Neural cell (in vitro differentiated cells): ENCODE results near the gene UTP15. TPM values are rescaled to one million over a fixed set of nuclear protein-coding genes. Genes with fewer than 3 reads are reported as not detected.

ENCODE experiments used
- H2AFZ ChIP-seq: fragments of 200-600, 300-800 bp; sonication (generic), shearing (Covaris generic); 2 replicates; pipeline ENCODE4 v1.6.0; 2014; ENCODE audit warnings: low read depth, mild to moderate bottlenecking, antibody characterized with exemption, low read length, moderate library complexity
- H3F3A ChIP-seq: fragments of 200-600 bp; shearing (Covaris generic); 2 replicates; pipeline ENCODE4 v1.6.1; 2016; ENCODE audit warnings: mild to moderate bottlenecking, moderate library complexity, mixed read lengths, antibody characterized with exemption, low read length; ENCODE audit not compliant: insufficient read depth, poor library complexity, severe bottlenecking
- H3K27ac ChIP-seq: fragments of 200-600, 300-800 bp; sonication (generic), shearing (Covaris generic); 2 replicates; pipeline ENCODE4 v1.5.1; 2014; ENCODE audit warnings: mild to moderate bottlenecking, low read length, moderate library complexity
- H3K27me3 ChIP-seq: fragments of 300-800, 200-600 bp; sonication (generic), shearing (Covaris generic); 2 replicates; pipeline ENCODE4 v1.6.0; 2014; ENCODE audit warnings: mild to moderate bottlenecking, low read depth, low read length, moderate library complexity; ENCODE audit not compliant: insufficient read depth
- H3K36me3 ChIP-seq: fragments of 300-800, 200-600 bp; sonication (generic), shearing (Covaris generic); 2 replicates; pipeline ENCODE4 v1.5.1; 2014; ENCODE audit warnings: mild to moderate bottlenecking, antibody characterized with exemption, low read length, moderate library complexity; ENCODE audit not compliant: insufficient read depth
- H3K4me2 ChIP-seq: fragments of 300-800, 200-600 bp; sonication (generic), shearing (Covaris generic); 2 replicates; pipeline ENCODE4 v1.6.0; 2014; ENCODE audit warnings: mild to moderate bottlenecking, low read length
- H3K4me3 ChIP-seq: fragments of 300-800, 200-600 bp; sonication (generic), shearing (Covaris generic); 2 replicates; pipeline ENCODE4 v1.5.1; 2014; ENCODE audit warnings: mild to moderate bottlenecking, low read length, moderate library complexity
- H3K79me2 ChIP-seq: fragments of 200-600 bp; shearing (Covaris generic); replicated peaks from 2 replicates; pipeline ENCODE4 v1.6.0; 2014; ENCODE audit warnings: mild to moderate bottlenecking, low read length, moderate library complexity; ENCODE audit not compliant: insufficient read depth
- H3K9ac ChIP-seq: fragments of 300-800, 200-600 bp; sonication (generic), shearing (Covaris generic); 2 replicates; pipeline ENCODE4 v1.6.1; 2016; ENCODE audit warnings: mild to moderate bottlenecking, low read length, mixed read lengths
- H3K9me2 ChIP-seq: fragments of 200-600 bp; shearing (Covaris generic); 2 replicates; pipeline ENCODE4 v1.6.1; 2016; ENCODE audit warnings: mild to moderate bottlenecking, low read length, mixed read lengths; ENCODE audit not compliant: insufficient read depth
- H3K9me3 ChIP-seq: fragments of 200-600, 300-800 bp; sonication (generic), shearing (Covaris generic); 2 replicates; pipeline ENCODE4 v1.6.1; 2016; ENCODE audit warnings: mild to moderate bottlenecking, mixed run types, low read length, moderate library complexity, mixed read lengths
- H4K20me1 ChIP-seq: fragments of 200-600 bp; shearing (Covaris generic); 2 replicates; pipeline ENCODE4 v1.6.1; 2016; ENCODE audit warnings: mild to moderate bottlenecking, mixed run types; ENCODE audit not compliant: insufficient read depth
- EP300 ChIP-seq: fragments of 450-650 bp; conservative IDR thresholded peaks from 2 replicates; pipeline ENCODE4 v1.6.1; 2014; ENCODE audit warnings: antibody characterized with exemption, mild to moderate bottlenecking, moderate library complexity; ENCODE audit not compliant: poor library complexity, severe bottlenecking
- EZH2 ChIP-seq: fragments of 200-600, 300-800 bp; shearing (Covaris generic), sonication (generic); IDR thresholded peaks from 2 replicates; pipeline ENCODE4 v1.6.1; 2014; ENCODE audit warnings: antibody characterized with exemption, low read length, borderline replicate concordance, mild to moderate bottlenecking; ENCODE audit not compliant: insufficient read depth, poor library complexity, severe bottlenecking
- MXI1 ChIP-seq: fragments of 450-650 bp; conservative IDR thresholded peaks from 2 replicates; pipeline ENCODE4 v1.6.1; 2014; ENCODE audit warnings: antibody characterized with exemption, mild to moderate bottlenecking; ENCODE audit not compliant: poor library complexity, severe bottlenecking
- POLR2AphosphoS5 ChIP-seq: IDR thresholded peaks from 2 replicates; pipeline ENCODE4 v1.6.1; 2012
- RAD21 ChIP-seq: fragments of 450-650 bp; conservative IDR thresholded peaks from 2 replicates; pipeline ENCODE4 v1.6.1; 2014; ENCODE audit warnings: antibody characterized with exemption, mild to moderate bottlenecking, moderate library complexity
- SMC3 ChIP-seq: fragments of 450-650 bp; conservative IDR thresholded peaks from 2 replicates; pipeline ENCODE4 v1.6.1; 2014; ENCODE audit warnings: antibody characterized with exemption, mild to moderate bottlenecking, moderate library complexity; ENCODE audit not compliant: poor library complexity
- TAF1 ChIP-seq: IDR thresholded peaks from 2 replicates; pipeline ENCODE4 v1.6.1; 2012; ENCODE audit warnings: low read depth
- polyA minus RNA-seq: library from RNA; depleted of rRNA, polyadenylated mRNA; stranded (reverse); fragments of >200 nt; gene quantifications from 2 replicates; pipeline ENCODE4 v1.2.3, GENCODE V29; 2014
- polyA plus RNA-seq: library from polyadenylated mRNA; depleted of rRNA; stranded (reverse); fragments of >200 nt; gene quantifications from 2 replicates; pipeline ENCODE4 v1.2.3, GENCODE V29; 2014
- TF ChIP-seq, protein P1 (sequence below): IDR thresholded peaks from 2 replicates; pipeline ENCODE4 v1.6.1; 2012; ENCODE audit warnings: borderline replicate concordance
- TF ChIP-seq, protein P2 (sequence below): fragments of 450-650 bp; IDR thresholded peaks from 2 replicates; pipeline ENCODE4 v1.5.1; 2014; ENCODE audit warnings: antibody characterized with exemption, mild to moderate bottlenecking, moderate library complexity; ENCODE audit not compliant: poor library complexity, severe bottlenecking

Gene UTP15
- 18.1 and 22.0 TPM in 2 replicates for polyA plus RNA-seq
- polyA minus RNA-seq = 34.8 and 41.1 TPM in 2 replicates

DNA sequence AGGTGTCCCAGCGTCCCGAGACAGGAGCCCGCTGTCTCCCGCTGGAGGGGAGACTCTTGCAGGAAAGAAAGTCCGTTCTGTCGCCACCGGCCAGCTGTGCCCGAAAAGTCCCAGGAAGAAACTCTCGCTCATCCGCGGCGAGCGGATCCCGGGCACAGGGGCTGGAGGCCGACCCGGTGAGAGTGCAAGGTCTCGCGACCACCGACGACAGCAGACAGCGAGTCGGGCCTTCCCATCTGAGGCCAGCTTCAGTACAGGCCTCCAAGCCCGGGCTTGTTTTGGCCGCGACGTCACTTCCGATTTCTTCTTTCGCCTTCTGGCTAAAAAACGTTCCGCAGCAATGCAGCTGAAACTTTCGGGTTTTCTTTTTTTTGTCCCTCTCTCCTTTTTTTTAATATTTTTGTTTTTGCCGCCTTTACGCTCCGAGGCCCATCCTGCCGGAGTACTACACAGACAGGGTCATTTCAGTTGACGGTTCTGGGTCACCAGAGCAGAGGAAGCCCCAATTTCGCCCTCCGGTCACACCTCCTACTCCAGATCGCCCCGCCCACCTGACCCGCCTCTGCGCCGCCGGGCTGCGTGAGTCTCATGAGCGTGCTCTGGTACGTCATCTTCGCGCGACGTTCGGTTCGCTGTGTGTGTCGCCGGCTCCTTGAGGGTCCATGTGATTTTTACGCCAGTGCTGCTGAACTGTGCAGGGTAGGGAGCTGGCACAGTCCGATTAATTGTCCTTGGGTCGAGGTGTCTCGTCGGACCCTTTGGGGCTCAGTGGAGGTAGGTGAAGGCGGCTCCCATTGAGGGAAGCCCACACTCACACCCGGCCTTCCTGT is at the start of gene UTP15, which contains the start of gene ANKRA2:
UTP15 (plus strand) TSS at position 605 of the 830 bp plus-strand sequence. CDS start 1,602 bp downstream, outside the sequence.
ANKRA2 (minus strand) TSS at position 501 of the 830 bp plus-strand sequence. CDS start 2,758 bp downstream, outside the sequence.
- peak within 1 kb of the TSS; percentile 75 for H2AFZ ChIP-seq
- peaks cover 44% of the 10 kb centered on the region for H3K79me2 ChIP-seq
- peak within 1 kb of the TSS; percentile 100 for H3K4me2 ChIP-seq
- H3K27me3 ChIP-seq = no peaks in the 10 kb centered on the region
- no peaks in the 10 kb centered on the region for H3F3A ChIP-seq
- peak within 1 kb of the TSS; percentile 80 for H3K4me3 ChIP-seq
- TF ChIP-seq POLR2AphosphoS5 (peak; percentile 80), RAD21 (no peak), EP300 (peak; percentile 35), EZH2 (no peak), MXI1 (peak; percentile 100), TAF1 (peak; percentile 70)
- TF ChIP-seq, protein P1, sequence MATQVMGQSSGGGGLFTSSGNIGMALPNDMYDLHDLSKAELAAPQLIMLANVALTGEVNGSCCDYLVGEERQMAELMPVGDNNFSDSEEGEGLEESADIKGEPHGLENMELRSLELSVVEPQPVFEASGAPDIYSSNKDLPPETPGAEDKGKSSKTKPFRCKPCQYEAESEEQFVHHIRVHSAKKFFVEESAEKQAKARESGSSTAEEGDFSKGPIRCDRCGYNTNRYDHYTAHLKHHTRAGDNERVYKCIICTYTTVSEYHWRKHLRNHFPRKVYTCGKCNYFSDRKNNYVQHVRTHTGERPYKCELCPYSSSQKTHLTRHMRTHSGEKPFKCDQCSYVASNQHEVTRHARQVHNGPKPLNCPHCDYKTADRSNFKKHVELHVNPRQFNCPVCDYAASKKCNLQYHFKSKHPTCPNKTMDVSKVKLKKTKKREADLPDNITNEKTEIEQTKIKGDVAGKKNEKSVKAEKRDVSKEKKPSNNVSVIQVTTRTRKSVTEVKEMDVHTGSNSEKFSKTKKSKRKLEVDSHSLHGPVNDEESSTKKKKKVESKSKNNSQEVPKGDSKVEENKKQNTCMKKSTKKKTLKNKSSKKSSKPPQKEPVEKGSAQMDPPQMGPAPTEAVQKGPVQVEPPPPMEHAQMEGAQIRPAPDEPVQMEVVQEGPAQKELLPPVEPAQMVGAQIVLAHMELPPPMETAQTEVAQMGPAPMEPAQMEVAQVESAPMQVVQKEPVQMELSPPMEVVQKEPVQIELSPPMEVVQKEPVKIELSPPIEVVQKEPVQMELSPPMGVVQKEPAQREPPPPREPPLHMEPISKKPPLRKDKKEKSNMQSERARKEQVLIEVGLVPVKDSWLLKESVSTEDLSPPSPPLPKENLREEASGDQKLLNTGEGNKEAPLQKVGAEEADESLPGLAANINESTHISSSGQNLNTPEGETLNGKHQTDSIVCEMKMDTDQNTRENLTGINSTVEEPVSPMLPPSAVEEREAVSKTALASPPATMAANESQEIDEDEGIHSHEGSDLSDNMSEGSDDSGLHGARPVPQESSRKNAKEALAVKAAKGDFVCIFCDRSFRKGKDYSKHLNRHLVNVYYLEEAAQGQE = peak; percentile 47
- no peaks in the 10 kb centered on the region for H3K9me2 ChIP-seq
- no peaks in the 10 kb centered on the region for H3K9me3 ChIP-seq
- peak within 1 kb of the TSS; percentile 85 for H3K9ac ChIP-seq
- no peaks in the 10 kb centered on the region for H3K36me3 ChIP-seq
- no peaks in the 10 kb centered on the region for H4K20me1 ChIP-seq
- peak within 1 kb of the TSS; percentile 85 for H3K27ac ChIP-seq

DNA sequence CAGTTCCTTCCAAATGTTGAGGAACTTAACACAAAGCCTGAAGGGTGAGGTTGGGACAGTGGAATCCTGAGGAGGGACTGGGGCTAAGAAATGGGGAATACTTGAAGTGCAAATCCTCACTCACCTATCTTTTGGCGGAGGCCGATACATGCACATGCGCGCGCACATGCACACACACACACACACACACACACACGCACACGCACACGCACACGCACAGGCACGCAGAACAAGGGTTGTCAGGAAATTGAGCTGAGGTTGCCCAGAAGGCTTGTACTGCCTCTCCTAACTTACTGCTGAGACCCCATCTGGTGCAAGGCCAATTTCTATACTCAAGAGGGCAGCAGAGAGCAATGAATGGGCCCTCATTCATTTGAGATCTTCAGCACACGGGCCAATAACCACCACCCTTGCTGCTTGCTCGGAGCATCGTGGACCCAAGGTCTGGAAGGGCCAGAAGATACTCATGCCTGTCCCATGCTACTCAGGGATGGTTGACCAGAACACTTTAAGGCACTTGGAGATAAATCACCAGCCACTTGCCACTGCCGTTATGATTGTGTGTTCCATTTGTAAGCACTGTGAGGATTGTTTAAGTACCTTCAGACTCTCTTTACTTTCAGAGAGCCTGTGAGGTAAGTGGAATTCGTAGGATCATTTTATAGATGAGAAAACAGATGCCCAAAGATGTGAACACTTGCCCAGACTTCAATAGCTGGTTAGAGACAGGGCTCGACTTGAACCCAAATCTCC is 45.8 kb upstream of the UTP15 start:
- H3K4me2 ChIP-seq = no peak overlapping the region
- no peaks in the 10 kb centered on the region for H3K9me2 ChIP-seq
- no peaks in the 10 kb centered on the region for H3F3A ChIP-seq
- TF ChIP-seq, protein P2, sequence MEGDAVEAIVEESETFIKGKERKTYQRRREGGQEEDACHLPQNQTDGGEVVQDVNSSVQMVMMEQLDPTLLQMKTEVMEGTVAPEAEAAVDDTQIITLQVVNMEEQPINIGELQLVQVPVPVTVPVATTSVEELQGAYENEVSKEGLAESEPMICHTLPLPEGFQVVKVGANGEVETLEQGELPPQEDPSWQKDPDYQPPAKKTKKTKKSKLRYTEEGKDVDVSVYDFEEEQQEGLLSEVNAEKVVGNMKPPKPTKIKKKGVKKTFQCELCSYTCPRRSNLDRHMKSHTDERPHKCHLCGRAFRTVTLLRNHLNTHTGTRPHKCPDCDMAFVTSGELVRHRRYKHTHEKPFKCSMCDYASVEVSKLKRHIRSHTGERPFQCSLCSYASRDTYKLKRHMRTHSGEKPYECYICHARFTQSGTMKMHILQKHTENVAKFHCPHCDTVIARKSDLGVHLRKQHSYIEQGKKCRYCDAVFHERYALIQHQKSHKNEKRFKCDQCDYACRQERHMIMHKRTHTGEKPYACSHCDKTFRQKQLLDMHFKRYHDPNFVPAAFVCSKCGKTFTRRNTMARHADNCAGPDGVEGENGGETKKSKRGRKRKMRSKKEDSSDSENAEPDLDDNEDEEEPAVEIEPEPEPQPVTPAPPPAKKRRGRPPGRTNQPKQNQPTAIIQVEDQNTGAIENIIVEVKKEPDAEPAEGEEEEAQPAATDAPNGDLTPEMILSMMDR = peak; percentile 69
- TF ChIP-seq RAD21 = peak; percentile 62
- TF ChIP-seq SMC3 = peak; percentile 60
- no peak for TF ChIP-seq TAF1
- no peaks in the 10 kb centered on the region for H3K79me2 ChIP-seq
- no peaks in the 10 kb centered on the region for H3K36me3 ChIP-seq
- H3K9me3 ChIP-seq = no peaks in the 10 kb centered on the region
- no peaks in the 10 kb centered on the region for H4K20me1 ChIP-seq
- no peak overlapping the region for H3K9ac ChIP-seq
- no peak overlapping the region for H3K4me3 ChIP-seq
- H2AFZ ChIP-seq = no peak overlapping the region
- H3K27me3 ChIP-seq = no peaks in the 10 kb centered on the region
- no peak overlapping the region for H3K27ac ChIP-seq
